ENCODE data around the gene STAMBPL1. TPM values are rescaled to one million over a fixed set of nuclear protein-coding genes. Genes with fewer than 3 reads are reported as not detected.

Gene STAMBPL1
- total RNA-seq, 1 experiment from 2014 or later, result 0.54 TPM

- CTCF ChIA-PET, result interaction anchor here (1.3 kb wide), 1 partner anchor 12 kb away, joined by 4 read pairs; no protein-coding TSS in a partner anchor
- BruUV-seq (replicated peaks), result no TSS peak
These were observed 64.8 kb downstream of the STAMBPL1 start for GRCh38 chr10:88944813-88945212.

GRCh38 chr10:88946200-88946599 is 66.2 kb downstream of the STAMBPL1 start:
- no peaks in the 10 kb centered on the region for H3K36me3 ChIP-seq (ENCODE audit: control insufficient read depth, insufficient read depth, low read length)
- no peak overlapping the region for H3K4me3 Mint-ChIP-seq (ENCODE audit: unreplicated experiment)
- BruUV-seq (replicated peaks), result no TSS peak
- H3K4me1 Mint-ChIP-seq (ENCODE audit: low read depth, unreplicated experiment), result no peaks in the 10 kb centered on the region
- TF ChIP-seq, protein P1, sequence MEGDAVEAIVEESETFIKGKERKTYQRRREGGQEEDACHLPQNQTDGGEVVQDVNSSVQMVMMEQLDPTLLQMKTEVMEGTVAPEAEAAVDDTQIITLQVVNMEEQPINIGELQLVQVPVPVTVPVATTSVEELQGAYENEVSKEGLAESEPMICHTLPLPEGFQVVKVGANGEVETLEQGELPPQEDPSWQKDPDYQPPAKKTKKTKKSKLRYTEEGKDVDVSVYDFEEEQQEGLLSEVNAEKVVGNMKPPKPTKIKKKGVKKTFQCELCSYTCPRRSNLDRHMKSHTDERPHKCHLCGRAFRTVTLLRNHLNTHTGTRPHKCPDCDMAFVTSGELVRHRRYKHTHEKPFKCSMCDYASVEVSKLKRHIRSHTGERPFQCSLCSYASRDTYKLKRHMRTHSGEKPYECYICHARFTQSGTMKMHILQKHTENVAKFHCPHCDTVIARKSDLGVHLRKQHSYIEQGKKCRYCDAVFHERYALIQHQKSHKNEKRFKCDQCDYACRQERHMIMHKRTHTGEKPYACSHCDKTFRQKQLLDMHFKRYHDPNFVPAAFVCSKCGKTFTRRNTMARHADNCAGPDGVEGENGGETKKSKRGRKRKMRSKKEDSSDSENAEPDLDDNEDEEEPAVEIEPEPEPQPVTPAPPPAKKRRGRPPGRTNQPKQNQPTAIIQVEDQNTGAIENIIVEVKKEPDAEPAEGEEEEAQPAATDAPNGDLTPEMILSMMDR (IDR thresholded peaks at IDR 0.05; ENCODE audit: insufficient read depth in 1 of 2, low read depth in 1 of 2, low read length in 1 of 2, severe bottlenecking in 1 of 2, unreplicated experiment in 1 of 2), result no peak
- POLR2A ChIA-PET, result no interaction called here
- intact Hi-C loops (cut with micrococcal nuclease; ENCODE audit: unreplicated experiment), result no loop called here
- CTCF ChIA-PET, result no interaction called here
- no peak overlapping the region for H3K4me3 ChIP-seq (ENCODE audit: low read depth, low read length)
- no peaks in the 10 kb centered on the region for H3K9me3 ChIP-seq
- no peaks in the 10 kb centered on the region for H3K4me1 ChIP-seq
- peaks cover 11% of the 10 kb centered on the region for H3K27me3 Mint-ChIP-seq (ENCODE audit: insufficient read depth, unreplicated experiment)
- no peak for DNase-seq
- no peaks in the 10 kb centered on the region for H3K9me3 Mint-ChIP-seq (ENCODE audit: unreplicated experiment)
- no peaks in the 10 kb centered on the region for H3K36me3 Mint-ChIP-seq (ENCODE audit: insufficient read depth, unreplicated experiment)
- H3K27me3 ChIP-seq (replicated peaks; ENCODE audit: control insufficient read depth, insufficient read depth, low read length), result peaks cover 1% of the 10 kb centered on the region
- no peak overlapping the region for H3K27ac Mint-ChIP-seq (ENCODE audit: unreplicated experiment)

More at GRCh38 chr10:88944813-88945212, 64.8 kb downstream of the STAMBPL1 start:
- Histone ChIP-seq H3K4me1 (no peaks in the 10 kb centered on the region), H3K27me3 (replicated peaks; ENCODE audit: control insufficient read depth, insufficient read depth, low read length) (peaks cover 1% of the 10 kb centered on the region), H3K36me3 (ENCODE audit: control insufficient read depth, insufficient read depth, low read length) (no peaks in the 10 kb centered on the region), H3K4me3 (ENCODE audit: low read depth, low read length) (no peak overlapping the region), H3K9me3 (no peaks in the 10 kb centered on the region)
- Mint-ChIP-seq H3K27ac (ENCODE audit: unreplicated experiment) (no peak overlapping the region), H3K36me3 (ENCODE audit: insufficient read depth, unreplicated experiment) (no peaks in the 10 kb centered on the region), H3K4me1 (ENCODE audit: low read depth, unreplicated experiment) (no peaks in the 10 kb centered on the region), H3K27me3 (ENCODE audit: insufficient read depth, unreplicated experiment) (peaks cover 10% of the 10 kb centered on the region), H3K9me3 (ENCODE audit: unreplicated experiment) (no peaks in the 10 kb centered on the region), H3K4me3 (ENCODE audit: unreplicated experiment) (no peak overlapping the region)
- intact Hi-C loops (cut with micrococcal nuclease; ENCODE audit: unreplicated experiment), result no loop called here
- DNase-seq, result no peak
- POLR2A ChIA-PET, result no interaction called here
- TF ChIP-seq, protein P1 (IDR thresholded peaks at IDR 0.05; ENCODE audit: insufficient read depth in 1 of 2, low read depth in 1 of 2, low read length in 1 of 2, severe bottlenecking in 1 of 2, unreplicated experiment in 1 of 2), result no peak

DNA sequence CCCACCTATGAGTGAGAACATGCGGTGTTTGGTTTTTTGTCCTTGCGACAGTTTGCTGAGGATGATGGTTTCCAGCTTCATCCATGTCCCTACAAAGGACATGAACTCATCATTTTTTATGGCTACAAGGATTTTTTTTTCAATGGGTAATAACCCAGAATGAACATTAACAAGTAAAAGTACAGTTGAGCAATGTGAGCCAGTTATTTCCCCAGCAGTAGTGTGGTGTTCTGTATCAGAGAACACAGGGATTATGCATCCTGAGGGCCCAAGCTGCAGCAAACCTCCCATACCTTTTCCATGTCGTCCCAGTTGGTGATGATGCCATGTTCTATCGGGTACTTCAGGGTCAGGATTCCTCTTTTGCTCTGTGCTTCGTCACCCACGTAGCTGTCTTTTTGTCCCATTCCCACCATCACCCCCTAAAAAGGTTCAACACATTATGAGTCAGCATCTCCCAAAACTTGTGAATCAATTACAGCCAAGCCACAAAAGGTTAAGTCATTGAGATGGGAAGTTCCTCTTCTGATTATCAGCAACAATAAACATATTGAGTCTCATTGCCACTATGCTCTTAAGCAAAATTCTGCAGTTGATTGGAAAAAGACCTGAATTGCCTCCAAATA is 67.0 kb downstream of the STAMBPL1 start:
- H3K36me3 Mint-ChIP-seq (ENCODE audit: insufficient read depth, unreplicated experiment), result no peaks in the 10 kb centered on the region
- intact Hi-C loops (cut with micrococcal nuclease; ENCODE audit: unreplicated experiment), result no loop called here
- H3K27me3 Mint-ChIP-seq (ENCODE audit: insufficient read depth, unreplicated experiment), result peaks cover 5% of the 10 kb centered on the region
- H3K4me3 Mint-ChIP-seq (ENCODE audit: unreplicated experiment), result no peak overlapping the region
- no peaks in the 10 kb centered on the region for H3K9me3 ChIP-seq
- peaks cover 1% of the 10 kb centered on the region for H3K27me3 ChIP-seq (replicated peaks; ENCODE audit: control insufficient read depth, insufficient read depth, low read length)
- no peak overlapping the region for H3K4me3 ChIP-seq (ENCODE audit: low read depth, low read length)
- H3K4me1 Mint-ChIP-seq (ENCODE audit: low read depth, unreplicated experiment), result no peaks in the 10 kb centered on the region
- BruUV-seq (replicated peaks), result no TSS peak
- H3K27ac Mint-ChIP-seq (ENCODE audit: unreplicated experiment), result no peak overlapping the region
- no peak for DNase-seq
- no peaks in the 10 kb centered on the region for H3K36me3 ChIP-seq (ENCODE audit: control insufficient read depth, insufficient read depth, low read length)
- no peaks in the 10 kb centered on the region for H3K9me3 Mint-ChIP-seq (ENCODE audit: unreplicated experiment)
- H3K4me1 ChIP-seq, result no peaks in the 10 kb centered on the region
- ChIA-PET CTCF (no interaction called here), POLR2A (no interaction called here)
- TF ChIP-seq, protein P1 (IDR thresholded peaks at IDR 0.05; ENCODE audit: insufficient read depth in 1 of 2, low read depth in 1 of 2, low read length in 1 of 2, severe bottlenecking in 1 of 2, unreplicated experiment in 1 of 2), result no peak

Data from Caco-2 (cell line).